Activated T-cell treated with anti-CD3 and anti-CD28 coated beads, Interleukin-2, amount 50 U/mL, for 72 hours (primary cell): ENCODE data around the gene NAV2. TPM values are rescaled to one million over a fixed set of nuclear protein-coding genes. Genes with fewer than 3 reads are reported as not detected.

Source experiments
- ATAC-seq, 2 donors: fragments of 150-1000 bp; cut with Tn5 transposase; replicated peaks in 1 of 2; 2 replicates each; pipeline ENCODE4 v1.10.0; 2021; ENCODE audit warnings: moderate library complexity in 2 of 2, mild to moderate bottlenecking in 1 of 2
- DNase-seq, 2 donors: peaks; one replicate each; pipeline ENCODE4 v3.0.0; 2021 to 2022; ENCODE audit warnings: mixed read lengths in 1 of 2
- H3K27ac Mint-ChIP-seq: one replicate; pipeline ENCODE4 v1.8.0; 2022; ENCODE audit warnings: mild to moderate bottlenecking, moderate library complexity, mixed read lengths
- H3K27me3 Mint-ChIP-seq: one replicate; pipeline ENCODE4 v1.8.0; 2022; ENCODE audit warnings: low read depth, mixed read lengths
- H3K36me3 Mint-ChIP-seq, 2 donors: one replicate each; pipeline ENCODE4 v1.8.0; 2022; ENCODE audit warnings: mixed read lengths in 2 of 2, mild to moderate bottlenecking in 1 of 2; ENCODE audit not compliant: insufficient read depth in 2 of 2
- H3K4me1 Mint-ChIP-seq: one replicate; pipeline ENCODE4 v1.8.0; 2022; ENCODE audit warnings: low read depth, mixed read lengths
- H3K4me3 Mint-ChIP-seq, 2 donors: one replicate each; pipeline ENCODE4 v1.8.0; 2022; ENCODE audit warnings: mild to moderate bottlenecking in 2 of 2, mixed read lengths in 2 of 2, moderate library complexity in 2 of 2
- H3K9me3 Mint-ChIP-seq, 2 donors: one replicate each; pipeline ENCODE4 v1.8.0; 2022; ENCODE audit warnings: mixed read lengths in 2 of 2
- total RNA-seq, 2 donors: library from RNA; stranded (reverse); gene quantifications; one replicate each; pipeline ENCODE4 v1.2.3, GENCODE V29; 2022

NAV2 gene
- total RNA-seq, 2 donors from 2014 or later: 1.8 to 2.0 TPM

DNA sequence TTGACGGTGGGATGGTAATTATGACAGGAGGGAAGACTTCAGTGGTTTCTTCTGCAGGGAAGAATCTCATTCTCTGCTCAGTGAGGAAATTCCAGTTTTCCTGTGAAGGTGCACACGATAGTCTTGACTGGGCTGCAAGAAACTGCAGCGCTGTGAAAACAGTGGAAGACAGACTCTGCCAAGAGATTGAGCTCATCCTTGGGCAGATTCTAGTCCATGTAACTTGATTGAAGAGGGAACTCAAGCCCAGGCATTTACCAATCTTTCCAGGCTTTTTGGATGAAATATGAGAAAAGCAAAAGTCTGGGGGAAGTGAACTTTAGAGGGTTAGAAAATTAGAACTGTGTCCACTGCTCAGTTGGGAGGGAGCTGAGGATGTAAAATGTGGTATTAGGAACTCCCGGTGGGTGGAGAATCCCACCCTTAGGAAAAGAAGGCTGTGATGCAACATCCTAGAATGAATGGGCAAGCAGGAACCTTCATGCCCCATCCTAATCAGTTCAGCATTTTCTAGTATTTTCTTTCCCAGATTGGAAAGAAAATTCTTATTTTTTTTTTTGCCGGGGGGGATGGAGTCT, 235.0 kb downstream of the NAV2 start:
- H3K4me1 Mint-ChIP-seq: peaks cover 19% of the 10 kb centered on the region
- no peak overlapping the region for H3K4me3 Mint-ChIP-seq
- no peak overlapping the region for H3K27ac Mint-ChIP-seq
- peaks cover 39% of the 10 kb centered on the region for H3K27me3 Mint-ChIP-seq
- no peaks in the 10 kb centered on the region for H3K36me3 Mint-ChIP-seq
- H3K9me3 Mint-ChIP-seq: no peaks in the 10 kb centered on the region
- DNase-seq: no peak
- no peak for ATAC-seq

- ATAC-seq (no peak), DNase-seq (no peak)
- Mint-ChIP-seq H3K27ac (no peak overlapping the region), H3K4me3 (no peak overlapping the region), H3K4me1 (peaks cover 32% of the 10 kb centered on the region), H3K36me3 (no peaks in the 10 kb centered on the region), H3K27me3 (peaks cover 50% of the 10 kb centered on the region), H3K9me3 (no peaks in the 10 kb centered on the region)
Measured at GRCh38 chr11:19949606-19950005, 237.0 kb downstream of the NAV2 start.

GRCh38 chr11:19951558-19952115, 239.0 kb downstream of the NAV2 start:
- no peaks in the 10 kb centered on the region for H3K36me3 Mint-ChIP-seq
- H3K4me3 Mint-ChIP-seq: peak overlapping the region; percentile 47 to 75
- H3K9me3 Mint-ChIP-seq: no peaks in the 10 kb centered on the region
- DNase-seq (no peak), ATAC-seq (peak; percentile 58 to 78)
- H3K27me3 Mint-ChIP-seq: peaks cover 55% of the 10 kb centered on the region
- no peak overlapping the region for H3K27ac Mint-ChIP-seq
- H3K4me1 Mint-ChIP-seq: peaks cover 32% of the 10 kb centered on the region

GRCh38 chr11:19952116-19952605, 239.5 kb downstream of the NAV2 start:
- H3K27me3 Mint-ChIP-seq: peaks cover 58% of the 10 kb centered on the region
- H3K4me1 Mint-ChIP-seq: peaks cover 32% of the 10 kb centered on the region
- H3K4me3 Mint-ChIP-seq: peak overlapping the region; percentile 47 to 75
- no peaks in the 10 kb centered on the region for H3K36me3 Mint-ChIP-seq
- no peak overlapping the region for H3K27ac Mint-ChIP-seq
- DNase-seq (no peak), ATAC-seq (peak; percentile 21 to 35)
- no peaks in the 10 kb centered on the region for H3K9me3 Mint-ChIP-seq

- Mint-ChIP-seq H3K9me3 (no peaks in the 10 kb centered on the region), H3K36me3 (no peaks in the 10 kb centered on the region), H3K27ac (no peak overlapping the region), H3K4me3 (no peak overlapping the region), H3K4me1 (peaks cover 32% of the 10 kb centered on the region), H3K27me3 (peaks cover 65% of the 10 kb centered on the region)
- DNase-seq (no peak), ATAC-seq (no peak)
Measured at GRCh38 chr11:19952911-19953310, 240.3 kb downstream of the NAV2 start.

- ATAC-seq: no peak
- peaks cover 69% of the 10 kb centered on the region for H3K27me3 Mint-ChIP-seq
- no peak overlapping the region for H3K27ac Mint-ChIP-seq
- H3K9me3 Mint-ChIP-seq: no peaks in the 10 kb centered on the region
- peaks cover 36% of the 10 kb centered on the region for H3K4me1 Mint-ChIP-seq
- no peak for DNase-seq
- no peak overlapping the region for H3K4me3 Mint-ChIP-seq
- H3K36me3 Mint-ChIP-seq: no peaks in the 10 kb centered on the region
Measured at GRCh38 chr11:19953336-19953735, 240.7 kb downstream of the NAV2 start.

DNA sequence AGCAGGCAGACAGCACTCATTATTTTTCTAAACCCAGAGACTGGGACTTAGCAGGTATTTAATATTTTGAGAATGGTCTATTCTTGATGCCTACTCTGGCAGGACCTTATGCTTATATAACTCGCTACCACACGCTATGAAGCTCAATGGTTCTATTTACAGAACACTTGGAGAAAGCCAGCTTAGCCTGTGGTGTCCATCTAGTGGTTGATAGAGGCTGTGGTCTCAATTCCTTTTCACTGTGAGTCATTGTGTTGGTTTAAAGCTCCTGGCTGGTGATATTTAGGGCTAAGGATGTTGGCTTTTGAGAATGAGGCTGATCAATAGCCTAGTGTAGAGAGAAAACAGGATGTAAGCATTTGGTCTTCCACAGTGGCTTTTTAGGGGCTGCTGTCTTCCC, 241.3 kb downstream of the NAV2 start:
- no peak overlapping the region for H3K4me3 Mint-ChIP-seq
- H3K9me3 Mint-ChIP-seq: no peaks in the 10 kb centered on the region
- DNase-seq (no peak), ATAC-seq (no peak)
- H3K4me1 Mint-ChIP-seq: peaks cover 40% of the 10 kb centered on the region
- H3K36me3 Mint-ChIP-seq: no peaks in the 10 kb centered on the region
- H3K27me3 Mint-ChIP-seq: peaks cover 73% of the 10 kb centered on the region
- H3K27ac Mint-ChIP-seq: no peak overlapping the region

DNA sequence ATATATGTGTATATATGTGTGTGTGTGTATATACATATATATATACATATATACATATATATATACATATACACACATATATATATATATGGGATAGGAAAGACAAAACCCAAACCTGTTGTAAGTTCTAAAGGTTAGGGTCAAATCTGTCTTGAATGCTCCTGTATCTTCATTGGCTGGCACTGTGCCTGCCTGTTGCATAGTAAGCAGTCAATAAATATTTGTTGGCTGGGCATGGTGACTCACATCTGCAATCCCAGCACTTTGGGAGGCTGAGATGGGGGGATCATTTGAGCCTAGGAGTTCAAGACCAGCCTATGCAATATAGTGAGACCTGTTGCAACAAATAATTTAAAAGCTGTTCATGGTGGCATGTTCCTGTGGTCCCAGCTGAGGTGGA, 242.3 kb downstream of the NAV2 start:
- no peak overlapping the region for H3K27ac Mint-ChIP-seq
- no peak overlapping the region for H3K4me3 Mint-ChIP-seq
- no peaks in the 10 kb centered on the region for H3K36me3 Mint-ChIP-seq
- H3K9me3 Mint-ChIP-seq: no peaks in the 10 kb centered on the region
- peaks cover 66% of the 10 kb centered on the region for H3K27me3 Mint-ChIP-seq
- ATAC-seq (no peak), DNase-seq (no peak)
- H3K4me1 Mint-ChIP-seq: peaks cover 40% of the 10 kb centered on the region

DNA sequence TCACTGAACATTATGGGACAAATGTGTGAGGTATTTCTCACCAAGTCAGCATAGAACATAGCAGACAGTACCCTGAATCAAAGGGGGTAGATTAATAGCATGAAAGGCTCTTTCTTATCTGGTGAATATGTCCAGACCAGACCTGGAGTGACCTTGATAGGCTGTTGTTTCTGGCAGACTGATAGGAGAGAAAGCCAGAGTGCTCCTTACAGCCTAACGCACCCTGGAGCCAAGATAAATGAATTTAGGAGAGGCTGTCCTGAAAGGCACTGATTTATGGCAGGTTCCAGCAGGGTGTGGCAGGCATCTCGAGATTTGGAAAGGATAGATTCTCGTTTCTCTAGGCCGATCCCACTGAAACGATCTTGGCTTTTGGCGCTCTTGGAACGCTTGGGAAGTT, 243.0 kb downstream of the NAV2 start:
- Mint-ChIP-seq H3K9me3 (no peaks in the 10 kb centered on the region), H3K27me3 (peaks cover 61% of the 10 kb centered on the region), H3K4me3 (no peak overlapping the region), H3K36me3 (no peaks in the 10 kb centered on the region), H3K27ac (no peak overlapping the region), H3K4me1 (peaks cover 39% of the 10 kb centered on the region)
- DNase-seq (no peak), ATAC-seq (no peak)

DNA sequence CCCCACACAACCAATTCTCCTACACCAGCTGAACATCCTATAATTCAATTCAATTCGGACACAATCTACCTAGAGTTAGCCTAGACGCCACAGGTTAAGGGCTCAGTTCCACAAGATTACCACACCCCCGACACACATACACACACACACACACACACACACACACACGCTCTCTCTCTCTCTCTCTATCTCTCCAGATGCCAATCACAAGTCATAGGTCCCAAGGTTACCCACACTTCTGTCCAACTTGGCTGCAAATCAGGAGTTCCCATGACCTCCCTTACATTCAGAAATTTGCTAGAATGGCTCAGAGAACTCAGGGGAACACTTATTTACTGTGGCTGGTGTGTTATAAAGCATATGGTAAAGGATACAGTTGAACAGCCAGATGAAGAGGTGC, 243.6 kb downstream of the NAV2 start:
- H3K4me3 Mint-ChIP-seq: no peak overlapping the region
- H3K9me3 Mint-ChIP-seq: peaks cover 0 to under 1% of the 10 kb centered on the region in 2 donors
- DNase-seq (no peak), ATAC-seq (no peak)
- peaks cover 57% of the 10 kb centered on the region for H3K27me3 Mint-ChIP-seq
- H3K27ac Mint-ChIP-seq: no peak overlapping the region
- H3K4me1 Mint-ChIP-seq: peaks cover 35% of the 10 kb centered on the region
- H3K36me3 Mint-ChIP-seq: no peaks in the 10 kb centered on the region

GRCh38 chr11:19957294-19957943, 244.8 kb downstream of the NAV2 start:
- H3K27me3 Mint-ChIP-seq: peaks cover 48% of the 10 kb centered on the region
- H3K9me3 Mint-ChIP-seq: peaks cover 0 to 3% of the 10 kb centered on the region in 2 donors
- DNase-seq (no peak), ATAC-seq (no peak)
- peaks cover 29% of the 10 kb centered on the region for H3K4me1 Mint-ChIP-seq
- H3K4me3 Mint-ChIP-seq: no peak overlapping the region
- no peaks in the 10 kb centered on the region for H3K36me3 Mint-ChIP-seq
- no peak overlapping the region for H3K27ac Mint-ChIP-seq

DNA sequence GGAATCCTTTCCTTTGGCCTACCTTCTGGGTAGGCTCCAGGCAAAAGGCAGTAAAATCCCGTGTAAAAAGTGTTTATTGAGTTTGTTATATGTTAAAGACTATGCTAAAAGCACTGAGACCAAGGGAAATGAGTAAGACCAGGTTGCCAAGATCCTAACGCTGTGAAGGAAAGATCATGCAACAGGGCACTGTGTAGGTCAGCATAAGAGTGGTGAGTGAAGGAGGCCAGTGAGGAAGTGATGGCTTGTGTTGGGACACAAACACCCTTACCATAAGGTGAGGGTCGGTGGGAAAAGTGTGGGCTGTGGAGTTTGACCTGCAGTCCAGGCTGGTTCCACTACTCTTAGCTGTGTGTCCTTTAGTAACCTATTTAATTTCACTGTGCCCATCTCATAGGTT, 245.6 kb downstream of the NAV2 start:
- no peak overlapping the region for H3K4me3 Mint-ChIP-seq
- H3K9me3 Mint-ChIP-seq: peaks cover 0 to 3% of the 10 kb centered on the region in 2 donors
- H3K4me1 Mint-ChIP-seq: peaks cover 29% of the 10 kb centered on the region
- ATAC-seq: no peak
- H3K36me3 Mint-ChIP-seq: no peaks in the 10 kb centered on the region
- peaks cover 41% of the 10 kb centered on the region for H3K27me3 Mint-ChIP-seq
- no peak overlapping the region for H3K27ac Mint-ChIP-seq
- no peak for DNase-seq

- no peaks in the 10 kb centered on the region for H3K36me3 Mint-ChIP-seq
- no peak for ATAC-seq
Measured at GRCh38 chr11:19959210-19959609, 246.6 kb downstream of the NAV2 start.

More at GRCh38 chr11:19959210-19959609, 246.6 kb downstream of the NAV2 start:
- peaks cover 34% of the 10 kb centered on the region for H3K27me3 Mint-ChIP-seq
- no peak overlapping the region for H3K27ac Mint-ChIP-seq
- no peak overlapping the region for H3K4me3 Mint-ChIP-seq
- DNase-seq: no peak
- peaks cover 31% of the 10 kb centered on the region for H3K4me1 Mint-ChIP-seq
- peaks cover 0 to 3% of the 10 kb centered on the region in 2 donors for H3K9me3 Mint-ChIP-seq
